Right atrium auricular region (tissue), 2 donors: ENCODE data around the gene AQP3. TPM values are rescaled to one million over a fixed set of nuclear protein-coding genes. Genes with fewer than 3 reads are reported as not detected.
"Not testable (repeated sequence)": the region's sequence is repeated elsewhere in the genome, so short reads cannot be mapped to it uniquely, and the experiment has no call there.

Source experiments
- DNase-seq: peaks from one replicate; pipeline ENCODE4 v3.0.0-alpha.2; 2019; ENCODE audit warnings: low spot score
- H3K27ac ChIP-seq, 2 donors: fragments of 200-600 bp; sonication (generic); 1 replicate in 1 of 2; 2 replicates in 1 of 2; pipeline ENCODE4 v1.5.1; 2016 to 2019
- H3K27me3 ChIP-seq, 2 donors: fragments of 200-600 bp; sonication (generic); one replicate each; pipeline versions ENCODE4 v1.5.1 to v1.6.0; 2017 to 2019
- H3K36me3 ChIP-seq: fragments of 200-600 bp; sonication (generic); one replicate; pipeline ENCODE4 v1.5.1; 2016
- H3K4me1 ChIP-seq, 2 donors: fragments of 200-600 bp; sonication (generic); one replicate each; pipeline versions ENCODE4 v1.5.1 to v1.6.0; 2017 to 2019
- H3K4me3 ChIP-seq, 2 donors: fragments of 200-600 bp; sonication (generic); 1 replicate in 1 of 2; 2 replicates in 1 of 2; pipeline ENCODE4 v1.5.1; 2017 to 2019; ENCODE audit warnings: mild to moderate bottlenecking in 1 of 2, moderate library complexity in 1 of 2
- H3K9me3 ChIP-seq, 2 donors: fragments of 200-600 bp; sonication (generic); one replicate each; pipeline ENCODE4 v1.5.1; 2019
- total RNA-seq, 2 donors: library from RNA; depleted of rRNA; stranded (reverse); fragments of >200 nt; gene quantifications; one replicate each; pipeline ENCODE4 v1.1.0, GENCODE V29; 2016
- TF ChIP-seq, protein P1 (sequence below), 2 donors: fragments of 200-600 bp; sonication (generic); IDR thresholded peaks; one replicate each; pipeline ENCODE4 v1.5.1; 2019; ENCODE audit warnings: antibody characterized with exemption in 2 of 2

Gene AQP3
- 100 to 1,000 TPM in 1 of 2 donors, 10 to 100 TPM in 1; 14.3 to 116 TPM for total RNA-seq

DNA sequence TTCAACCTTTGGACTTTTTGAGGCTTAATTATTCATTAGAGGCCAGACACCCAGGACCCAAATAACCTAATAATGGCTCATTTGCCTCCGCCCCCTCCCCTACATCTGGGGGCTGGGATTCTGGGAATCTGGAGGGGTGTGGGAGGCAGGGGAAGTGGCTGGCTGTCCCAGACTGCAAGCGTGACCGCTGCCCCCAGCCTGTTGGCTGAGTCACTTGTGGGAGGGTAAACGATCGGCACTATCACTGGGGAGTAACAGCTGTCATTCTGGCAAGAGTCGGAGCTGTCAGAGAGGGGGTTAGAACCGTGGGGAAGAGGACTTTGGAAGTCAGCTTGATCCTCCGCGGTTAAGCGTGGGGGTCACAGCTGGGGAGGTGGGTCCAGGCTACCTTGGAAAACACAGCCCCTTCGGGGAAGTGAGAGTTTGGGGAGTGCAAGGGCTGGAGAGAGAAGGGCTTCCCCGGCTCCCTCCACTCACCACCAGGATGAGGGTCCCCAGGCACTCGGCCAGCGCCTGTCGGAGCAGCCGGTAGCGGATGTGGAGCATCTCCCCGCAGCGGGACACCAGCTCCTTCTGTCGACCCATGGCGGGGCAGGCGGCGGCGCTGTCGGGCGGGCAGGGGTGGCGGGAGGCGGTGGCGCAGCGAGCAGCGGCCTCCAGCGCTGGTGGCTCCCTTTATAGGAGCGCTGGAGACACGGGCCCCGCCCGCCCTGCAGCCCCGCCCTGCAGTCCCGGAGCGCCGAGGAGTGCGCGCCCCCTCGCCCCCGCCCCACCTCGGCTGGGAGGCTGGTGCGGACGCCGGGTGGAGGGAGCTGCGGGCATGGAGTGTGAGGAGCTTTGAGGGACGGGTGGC, at the start of gene AQP3:
Gene AQP3, minus strand, starts transcription at position 648 of the 853 bp plus-strand sequence. Its CDS starts 63 bp downstream, at position 585.
- H3K4me3 ChIP-seq: peak within 1 kb of the TSS; percentile 48 to 55
- no peaks in the 10 kb centered on the region for H3K9me3 ChIP-seq
- TF ChIP-seq, protein P1, sequence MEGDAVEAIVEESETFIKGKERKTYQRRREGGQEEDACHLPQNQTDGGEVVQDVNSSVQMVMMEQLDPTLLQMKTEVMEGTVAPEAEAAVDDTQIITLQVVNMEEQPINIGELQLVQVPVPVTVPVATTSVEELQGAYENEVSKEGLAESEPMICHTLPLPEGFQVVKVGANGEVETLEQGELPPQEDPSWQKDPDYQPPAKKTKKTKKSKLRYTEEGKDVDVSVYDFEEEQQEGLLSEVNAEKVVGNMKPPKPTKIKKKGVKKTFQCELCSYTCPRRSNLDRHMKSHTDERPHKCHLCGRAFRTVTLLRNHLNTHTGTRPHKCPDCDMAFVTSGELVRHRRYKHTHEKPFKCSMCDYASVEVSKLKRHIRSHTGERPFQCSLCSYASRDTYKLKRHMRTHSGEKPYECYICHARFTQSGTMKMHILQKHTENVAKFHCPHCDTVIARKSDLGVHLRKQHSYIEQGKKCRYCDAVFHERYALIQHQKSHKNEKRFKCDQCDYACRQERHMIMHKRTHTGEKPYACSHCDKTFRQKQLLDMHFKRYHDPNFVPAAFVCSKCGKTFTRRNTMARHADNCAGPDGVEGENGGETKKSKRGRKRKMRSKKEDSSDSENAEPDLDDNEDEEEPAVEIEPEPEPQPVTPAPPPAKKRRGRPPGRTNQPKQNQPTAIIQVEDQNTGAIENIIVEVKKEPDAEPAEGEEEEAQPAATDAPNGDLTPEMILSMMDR (IDR thresholded peaks at IDR 0.05): peak; percentile 57 to 71

DNA sequence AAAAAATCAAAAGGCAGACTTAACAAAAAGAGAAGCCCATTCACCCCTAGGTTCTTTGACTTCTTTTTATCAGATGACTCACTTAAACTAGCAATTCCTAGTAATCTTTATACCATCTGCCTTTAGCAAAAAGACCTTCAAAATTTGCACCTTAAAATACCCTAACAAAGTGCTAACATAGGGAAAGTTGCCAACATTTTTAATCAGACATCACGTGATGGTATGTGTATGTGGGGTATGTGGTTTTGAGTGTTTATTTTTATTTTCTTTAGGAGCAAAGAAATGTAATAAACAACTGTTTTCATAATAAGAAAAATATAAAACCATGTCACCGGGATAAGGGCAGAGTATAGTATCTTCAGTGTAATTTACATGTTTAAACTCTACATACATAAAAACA, 46.4 kb upstream of the AQP3 start:
- not testable (repeated sequence) for DNase-seq, H3K4me3 ChIP-seq, H3K27ac ChIP-seq, H3K36me3 ChIP-seq, H3K9me3 ChIP-seq, H3K4me1 ChIP-seq, H3K27me3 ChIP-seq

More for the DNA sequence above, at the start of gene AQP3:
- peak; percentile 71 for DNase-seq
- Histone ChIP-seq H3K27ac (peak within 1 kb of the TSS; percentile 69 to 71), H3K4me1 (peaks cover 0 to 32% of the 10 kb centered on the region in 2 donors), H3K27me3 (no peaks in the 10 kb centered on the region), H3K36me3 (peaks cover under 1% of the 10 kb centered on the region)

DNA sequence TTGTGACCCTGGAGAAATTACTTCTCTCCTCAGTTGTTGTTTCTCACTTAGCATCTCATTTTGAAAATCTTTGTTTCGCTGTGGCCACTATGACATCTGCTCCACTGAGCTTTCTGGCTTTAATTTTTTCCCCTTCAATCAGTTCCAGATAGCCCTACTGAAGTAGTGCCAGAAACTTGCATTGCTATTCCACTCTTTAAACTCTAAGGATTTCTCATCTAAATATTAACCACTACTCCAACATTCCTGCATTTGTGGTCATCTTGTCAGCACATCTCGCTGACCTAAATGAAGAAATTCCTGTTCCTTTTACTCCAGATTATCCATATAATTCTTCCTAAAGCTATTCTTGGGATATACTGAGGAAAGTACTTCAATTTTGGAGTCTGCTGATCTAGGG, 41.7 kb upstream of the AQP3 start:
- H3K4me1 ChIP-seq: no peaks in the 10 kb centered on the region
- no peaks in the 10 kb centered on the region for H3K27me3 ChIP-seq
- no peak overlapping the region for H3K27ac ChIP-seq
- DNase-seq: no peak
- no peak overlapping the region for H3K4me3 ChIP-seq
- H3K36me3 ChIP-seq: no peaks in the 10 kb centered on the region
- TF ChIP-seq, protein P1 (IDR thresholded peaks at IDR 0.05): no peak
- no peaks in the 10 kb centered on the region for H3K9me3 ChIP-seq

DNA sequence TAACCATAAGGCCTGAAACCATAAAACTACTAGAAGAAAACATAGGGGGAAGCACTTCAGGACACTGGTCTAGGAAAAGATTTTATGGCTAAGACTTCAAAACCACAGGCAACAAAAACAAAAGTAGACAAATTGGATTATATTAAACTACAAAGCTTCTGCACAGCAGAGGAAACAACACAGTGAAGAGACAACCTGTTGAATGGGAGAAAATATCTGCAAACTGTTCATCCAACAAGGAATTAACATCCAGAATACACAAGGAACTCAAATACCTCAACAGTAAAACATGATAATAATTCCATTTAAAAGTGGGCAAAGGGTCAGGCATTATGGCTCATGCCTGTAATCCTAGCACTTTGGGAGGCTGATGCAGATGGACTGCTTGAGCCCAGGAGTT, 37.9 kb upstream of the AQP3 start:
- H3K4me1 ChIP-seq, H3K4me3 ChIP-seq, DNase-seq, H3K9me3 ChIP-seq, H3K27ac ChIP-seq, H3K36me3 ChIP-seq, H3K27me3 ChIP-seq: not testable (repeated sequence)

DNA sequence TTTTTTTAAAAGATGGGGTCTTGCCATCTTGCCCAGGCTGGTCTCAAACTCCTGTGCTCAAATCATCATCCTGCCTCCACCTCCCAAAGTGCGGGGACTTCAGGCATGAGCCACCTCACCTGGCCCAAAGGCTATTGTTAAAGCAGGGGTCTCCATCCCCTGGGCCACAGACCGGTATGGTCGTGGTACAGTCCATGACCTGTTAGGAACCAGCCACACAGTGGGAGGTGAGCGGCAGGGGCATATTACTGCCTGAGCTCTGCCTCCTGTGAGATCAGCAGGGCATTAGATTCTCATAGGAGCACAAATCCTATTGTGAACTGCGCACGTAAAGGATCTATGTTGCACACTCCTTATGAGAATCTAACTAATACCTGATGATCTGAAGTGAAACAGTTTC, 33.6 kb upstream of the AQP3 start:
- Histone ChIP-seq H3K9me3 (no peaks in the 10 kb centered on the region), H3K36me3 (no peaks in the 10 kb centered on the region), H3K4me3 (no peak overlapping the region), H3K27me3 (no peaks in the 10 kb centered on the region), H3K4me1 (no peaks in the 10 kb centered on the region), H3K27ac (no peak overlapping the region)
- TF ChIP-seq, protein P1 (IDR thresholded peaks at IDR 0.05): no peak
- DNase-seq: peak; percentile 21

DNA sequence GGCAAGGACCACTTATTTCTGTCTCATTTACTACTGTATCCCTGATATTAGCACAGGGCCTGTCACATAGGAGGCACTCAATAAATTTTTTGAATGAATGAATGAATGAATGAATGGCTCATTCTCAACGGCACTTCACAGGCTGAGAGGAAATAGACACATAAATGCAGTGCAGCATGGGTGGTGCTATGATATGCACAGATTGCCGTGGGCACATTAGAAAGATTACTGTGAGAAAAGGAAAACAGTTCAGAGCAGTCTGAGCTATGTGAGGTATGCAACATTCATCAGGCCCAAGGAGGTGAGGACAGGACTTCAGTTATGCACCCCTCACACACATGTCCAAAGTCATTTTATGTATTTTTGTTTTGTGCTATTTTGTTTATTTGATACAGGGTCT, 32.7 kb upstream of the AQP3 start:
- TF ChIP-seq, protein P1 (IDR thresholded peaks at IDR 0.05): no peak
- no peaks in the 10 kb centered on the region for H3K27me3 ChIP-seq
- H3K9me3 ChIP-seq: no peaks in the 10 kb centered on the region
- DNase-seq: no peak
- no peak overlapping the region for H3K4me3 ChIP-seq
- H3K36me3 ChIP-seq: no peaks in the 10 kb centered on the region
- H3K4me1 ChIP-seq: no peaks in the 10 kb centered on the region
- no peak overlapping the region for H3K27ac ChIP-seq

DNA sequence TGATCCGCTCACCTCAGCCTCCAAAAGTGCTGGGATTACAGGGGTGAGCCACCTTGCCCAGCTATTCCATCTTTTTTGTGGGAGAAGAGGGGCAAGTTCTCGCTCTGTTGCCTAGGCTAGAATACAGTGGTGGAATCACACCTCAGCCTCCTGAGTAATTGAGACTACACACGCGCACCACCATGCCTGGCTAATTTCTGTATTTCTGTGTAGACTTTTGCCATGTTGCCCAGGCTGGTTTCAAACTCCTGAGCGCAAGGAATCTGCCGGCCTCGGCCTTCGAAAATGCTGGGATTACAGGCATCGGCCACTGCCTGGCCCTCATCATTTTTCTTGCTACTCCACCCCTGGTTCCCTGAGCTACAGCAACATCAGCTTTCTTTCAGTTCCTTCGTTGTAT, 29.1 kb upstream of the AQP3 start:
- peak; percentile 40 for DNase-seq
- Histone ChIP-seq H3K27me3 (no peaks in the 10 kb centered on the region), H3K27ac (no peak overlapping the region), H3K4me1 (peaks cover 0 to 22% of the 10 kb centered on the region in 2 donors), H3K9me3 (no peaks in the 10 kb centered on the region), H3K4me3 (no peak overlapping the region), H3K36me3 (peaks cover 7% of the 10 kb centered on the region)
- TF ChIP-seq, protein P1 (IDR thresholded peaks at IDR 0.05): no peak
